Tibial nerve (tissue), 3 donors: ENCODE results near the gene INKA2.

ENCODE experiments used
- CTCF ChIP-seq, 5 experiments: fragments of 200-600 bp in 3 of 5; fragments of 450-650 bp in 2 of 5; sonication (generic) in 3 of 5; IDR thresholded peaks; one replicate each; pipeline ENCODE4 v1.5.1; 2016 to 2019; ENCODE audit warnings: antibody characterized with exemption in 5 of 5, mild to moderate bottlenecking in 3 of 5, moderate library complexity in 2 of 5
- POLR2A ChIP-seq, 2 donors: fragments of 450-650 bp; IDR thresholded peaks; one replicate each; pipeline ENCODE4 v1.6.1; 2017; ENCODE audit warnings: antibody characterized with exemption in 2 of 2, mild to moderate bottlenecking in 2 of 2, moderate library complexity in 2 of 2

- no peak for TF ChIP-seq CTCF (IDR thresholded peaks at IDR 0.05)
- no peak for TF ChIP-seq POLR2A (IDR thresholded peaks at IDR 0.05)
These were observed 6.5 kb downstream of the INKA2 start for GRCh38 chr1:111732718-111733117.
